GM21381 (cell line): ENCODE data around the gene RPSA.
A peak's percentile ranks its signal among the peaks of the same experiment; 100 is the strongest.
"Not testable (repeated sequence)": the region's sequence is repeated elsewhere in the genome, so short reads cannot be mapped to it uniquely, and the experiment has no call there.

Source experiments
- ATAC-seq: cut with Tn5 transposase; IDR thresholded peaks from one replicate; pipeline ENCODE4 v1.9.1; 2021; ENCODE audit warnings: mild to moderate bottlenecking, moderate library complexity; ENCODE audit not compliant: unreplicated experiment

Gene RPSA

DNA sequence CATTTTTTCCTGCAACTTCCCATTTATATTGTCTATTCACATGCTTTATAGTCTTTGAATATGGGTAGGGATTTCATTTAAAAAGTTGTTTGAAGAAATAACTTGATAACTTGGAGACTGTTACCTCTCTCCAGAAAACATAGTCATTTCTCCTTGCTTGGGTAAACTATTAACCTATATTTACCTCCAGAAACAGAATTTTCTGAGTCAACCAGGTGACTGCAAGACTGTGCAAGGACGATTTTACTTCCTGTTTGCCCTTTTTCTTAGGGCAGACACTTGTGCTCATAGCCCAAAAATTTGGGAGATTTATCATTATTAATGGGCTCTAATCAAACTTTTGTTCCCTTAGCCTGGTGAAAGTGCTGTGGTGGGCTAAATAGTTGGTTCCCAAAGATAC is 46.6 kb downstream of the RPSA start:
- ATAC-seq: peak; percentile 87

DNA sequence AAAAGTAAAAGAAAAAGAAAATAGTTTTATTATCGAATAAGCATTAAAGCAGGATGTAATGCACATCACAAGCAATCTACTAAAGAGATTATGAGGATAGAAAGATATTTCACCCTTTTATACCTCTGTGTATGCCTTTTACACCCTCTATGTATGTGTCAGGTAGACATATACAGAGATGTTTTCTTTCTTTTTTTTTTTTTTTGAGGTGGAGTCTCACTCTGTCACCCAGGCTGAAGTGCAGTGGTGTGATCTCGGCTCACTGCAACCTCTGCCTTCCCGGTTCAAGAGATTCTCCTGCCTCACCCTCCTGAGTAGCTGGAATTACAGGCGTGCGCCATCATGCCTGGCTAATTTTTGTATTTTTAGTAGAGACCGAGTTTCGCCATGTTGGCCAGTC is 47.4 kb downstream of the RPSA start:
- ATAC-seq: not testable (repeated sequence)

DNA sequence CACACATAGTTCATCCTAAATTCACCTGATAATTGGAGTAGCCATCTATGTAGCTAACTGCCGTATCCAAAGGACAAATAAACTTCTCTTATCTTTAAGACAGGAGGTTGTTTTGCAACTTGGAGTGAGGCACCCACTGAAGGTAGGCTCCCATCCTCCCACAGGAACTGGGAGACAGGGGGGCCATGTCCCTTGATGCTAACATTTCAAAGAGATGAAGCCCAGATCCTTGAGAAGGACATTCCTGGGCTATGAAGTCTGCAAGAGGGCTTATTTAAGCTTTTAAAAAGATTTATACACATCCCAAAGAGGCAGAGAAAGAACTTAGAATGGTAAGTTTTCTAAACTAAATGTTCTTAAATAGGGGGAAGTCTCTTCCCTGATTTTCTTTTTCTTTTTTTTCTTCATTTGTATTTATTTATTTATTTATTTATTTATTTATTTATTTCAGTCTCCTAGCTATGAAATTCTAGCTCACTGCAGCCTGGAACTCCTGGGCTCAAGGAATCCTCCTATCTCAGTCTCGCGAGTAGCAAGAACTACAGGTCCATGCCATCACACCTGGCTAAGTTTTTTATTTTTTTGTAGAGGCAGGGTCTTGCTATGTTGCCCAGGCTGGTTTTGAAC is 48.2 kb downstream of the RPSA start:
- no peak for ATAC-seq

DNA sequence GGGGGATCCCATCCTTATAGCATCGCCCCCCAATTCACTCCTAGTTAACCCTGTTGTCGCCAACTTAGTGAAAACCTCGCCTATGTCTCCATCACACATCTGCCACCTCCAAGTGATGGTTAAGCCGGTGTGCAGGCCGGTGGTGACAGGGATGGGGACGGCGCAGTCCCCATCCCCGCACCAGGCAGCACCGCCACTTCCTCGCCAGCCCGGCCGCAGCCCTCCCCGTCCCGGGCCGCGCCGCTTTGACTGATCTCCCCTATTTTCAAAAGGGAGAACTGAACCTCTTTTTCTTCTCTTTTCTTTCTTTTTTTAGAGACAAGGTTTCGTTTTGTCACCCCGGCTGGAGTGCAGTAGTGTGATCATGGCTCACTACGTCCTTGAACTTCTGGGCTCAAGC is 49.6 kb downstream of the RPSA start:
- no peak for ATAC-seq

DNA sequence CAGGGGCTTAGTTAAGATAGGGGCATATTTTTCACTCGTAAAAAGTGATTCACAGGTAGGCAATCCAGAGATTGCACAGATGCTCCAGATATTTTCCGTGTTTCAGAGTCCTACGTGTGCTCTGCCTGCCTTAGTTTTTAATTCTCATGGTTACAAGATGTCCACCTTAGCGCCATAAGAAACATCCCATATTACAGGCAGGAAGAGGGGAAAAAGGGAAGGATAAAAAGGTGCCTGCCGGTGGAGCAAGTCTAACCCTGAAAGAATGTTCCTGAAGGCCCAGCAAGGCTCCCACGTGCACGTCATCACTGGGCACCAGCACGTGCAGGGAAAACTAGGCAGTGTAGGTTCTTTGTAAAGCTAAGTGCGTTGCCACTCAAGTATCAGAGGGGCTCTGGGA is 50.8 kb downstream of the RPSA start:
- ATAC-seq: no peak

DNA sequence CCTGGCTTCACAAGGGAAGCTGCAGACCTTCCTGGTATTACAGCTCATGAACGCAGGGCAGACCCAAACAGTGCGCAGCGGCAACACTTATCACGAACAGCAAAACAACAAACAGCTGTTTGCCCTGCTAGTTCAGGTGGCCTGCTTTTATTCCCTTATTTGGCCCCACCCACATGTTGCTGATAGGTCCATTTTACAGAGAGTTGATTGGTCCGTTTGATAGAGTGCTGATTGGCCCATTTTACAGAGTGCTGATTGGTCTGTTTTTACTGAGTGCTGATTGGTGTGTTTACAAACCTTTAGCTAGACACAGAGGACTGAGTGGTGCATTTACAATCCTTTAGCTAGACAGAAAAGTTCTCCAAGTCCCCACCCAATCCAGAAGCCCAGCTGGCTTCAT is 52.1 kb downstream of the RPSA start:
- ATAC-seq: not testable (repeated sequence)

DNA sequence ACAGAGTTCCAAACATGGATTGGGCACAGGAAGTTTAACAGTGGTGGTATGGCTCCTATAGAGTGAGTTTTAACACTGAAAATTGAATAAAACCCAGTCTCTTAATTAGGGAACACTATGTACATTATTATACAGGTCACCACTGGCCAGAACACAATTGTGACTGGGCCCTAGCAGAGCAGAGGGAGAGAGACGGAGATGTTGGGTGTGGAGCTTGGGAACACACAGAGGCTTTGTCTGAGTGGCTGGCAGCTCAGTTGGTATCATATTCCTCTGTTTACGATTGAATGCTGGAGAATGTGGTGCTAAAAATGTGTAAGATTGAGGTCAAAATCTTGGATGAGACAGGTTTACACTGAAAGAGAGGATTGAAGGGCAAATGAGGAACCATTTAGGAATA is 54.2 kb downstream of the RPSA start:
- no peak for ATAC-seq
